Renal cortical epithelial cell (primary cell): Measurements from ENCODE around the gene TNFAIP8. TPM values are rescaled to one million over a fixed set of nuclear protein-coding genes. Genes with fewer than 3 reads are reported as not detected.

ENCODE experiments used
- DNase-seq: peaks from one replicate; pipeline ENCODE4 v3.0.0-alpha.2; 2011; ENCODE audit warnings: low read depth
- total RNA-seq: library from RNA; depleted of rRNA; stranded (reverse); fragments of >200 nt; gene quantifications from 2 replicates; pipeline ENCODE4 v1.2.3, GENCODE V29; 2014

TNFAIP8 gene
- 57.9 and 75.7 TPM in 2 replicates for total RNA-seq

GRCh38 chr5:119355685-119356611 lies at the start of gene TNFAIP8:
Gene TNFAIP8, plus strand, starts transcription at chr5:119356019. Its CDS starts 72 bp downstream, at chr5:119356091.
- DNase-seq: peak; percentile 47

DNA sequence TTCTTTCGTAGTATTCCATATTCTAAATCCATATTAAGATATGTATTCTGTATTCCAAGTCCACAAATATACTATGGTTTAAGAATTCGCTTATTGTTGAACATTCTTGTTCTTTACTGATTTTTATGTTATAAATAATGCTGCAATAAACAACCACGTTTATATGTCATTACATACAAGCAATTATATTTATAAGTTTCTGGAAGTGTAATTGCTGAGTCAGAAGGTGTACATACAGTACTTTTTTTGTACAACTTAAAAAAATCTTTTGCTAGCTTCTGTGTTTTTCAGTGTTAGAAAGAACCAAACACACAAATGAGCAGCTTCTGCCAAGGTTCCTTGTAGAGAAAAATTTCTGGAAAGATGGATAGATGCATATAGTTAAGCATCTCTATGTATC lies 48.6 kb upstream of the TNFAIP8 start:
- DNase-seq: no peak

DNA sequence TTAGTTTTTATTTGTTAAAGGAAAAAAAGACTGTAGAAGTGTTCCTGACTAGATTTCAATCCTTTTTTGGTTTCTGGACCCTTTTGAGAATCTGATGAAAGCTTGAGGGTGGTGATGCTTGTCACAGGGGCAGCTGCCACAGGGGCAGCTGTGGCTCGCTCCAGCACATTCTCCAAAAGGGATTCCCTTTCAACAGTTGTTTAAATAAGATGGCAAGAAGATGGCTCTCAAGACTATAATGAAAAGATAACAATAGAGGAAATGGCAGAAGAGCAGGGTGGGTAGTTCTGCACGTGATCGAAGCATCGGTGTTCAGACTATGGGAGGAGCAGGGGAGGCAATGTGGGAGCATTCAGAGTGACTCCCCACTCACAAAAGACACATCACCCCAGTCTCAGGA lies 46.5 kb upstream of the TNFAIP8 start:
- DNase-seq: no peak

GRCh38 chr5:119311688-119312087 lies 44.1 kb upstream of the TNFAIP8 start:
- no peak for DNase-seq

DNA sequence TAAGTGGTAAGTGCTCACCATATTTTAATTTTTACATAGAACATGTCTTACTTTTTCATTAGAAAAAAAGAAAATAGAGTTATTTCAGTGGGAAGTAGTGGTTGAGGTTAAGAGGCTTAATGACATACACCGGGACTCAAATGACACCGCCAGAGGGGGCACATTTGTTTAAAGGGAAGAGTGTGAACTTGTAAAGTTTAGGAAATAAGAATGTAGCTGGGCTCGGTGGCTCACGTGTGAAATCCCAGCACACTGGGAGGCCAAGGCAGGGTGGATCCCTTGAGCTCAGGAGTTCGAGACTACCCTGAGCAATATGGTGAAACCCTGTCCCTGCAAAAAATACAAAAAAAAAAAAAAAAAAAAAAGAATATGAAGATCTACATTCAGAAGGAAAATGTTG lies 43.4 kb upstream of the TNFAIP8 start:
- DNase-seq: no peak

- no peak for DNase-seq
These were observed 42.6 kb upstream of the TNFAIP8 start for GRCh38 chr5:119313197-119313596.

GRCh38 chr5:119313658-119314605 lies 41.9 kb upstream of the TNFAIP8 start:
- no peak for DNase-seq

DNA sequence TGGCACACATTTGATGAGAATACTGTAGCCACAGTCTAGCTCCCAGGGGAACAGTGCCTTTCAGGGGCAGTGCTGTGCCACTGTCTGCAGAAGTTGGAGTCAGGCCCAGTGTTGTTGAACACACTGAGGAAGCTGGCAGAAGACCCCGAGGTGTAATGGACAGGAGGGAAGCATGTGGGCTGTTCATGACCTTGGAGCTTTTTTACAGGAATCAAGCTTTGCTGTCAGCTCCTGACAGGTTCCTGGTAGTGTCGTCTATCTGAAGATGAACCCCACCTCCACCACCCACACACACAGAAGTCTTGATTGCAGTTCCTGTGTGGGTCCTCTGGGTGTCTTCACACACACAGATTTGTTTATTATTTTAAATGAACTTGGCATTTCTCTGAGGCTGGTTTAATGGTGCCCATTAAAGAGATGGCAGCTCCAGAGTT lies 40.3 kb upstream of the TNFAIP8 start:
- peak; percentile 70 for DNase-seq

DNA sequence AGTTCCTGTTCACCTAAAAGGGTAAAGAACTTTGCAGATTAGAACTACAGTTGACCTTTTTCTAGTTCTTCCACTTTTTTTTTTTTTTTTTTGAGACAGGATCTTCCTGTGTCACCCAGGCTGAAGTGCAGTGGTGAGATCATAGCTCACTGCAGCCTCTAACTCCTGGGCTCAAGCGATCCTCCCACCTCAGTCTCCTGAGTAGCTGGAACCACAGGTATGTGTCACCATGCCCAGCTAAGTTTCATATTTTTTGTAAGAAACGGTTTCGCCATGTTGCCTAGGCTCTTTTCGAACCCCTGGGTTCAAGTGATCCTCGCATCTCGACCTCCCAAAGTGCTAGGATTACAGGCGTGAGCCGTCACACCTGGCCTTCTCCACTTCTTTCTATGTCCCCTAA lies 39.7 kb upstream of the TNFAIP8 start:
- DNase-seq: no peak

GRCh38 chr5:119316906-119317305 lies 38.9 kb upstream of the TNFAIP8 start:
- no peak for DNase-seq

GRCh38 chr5:119318256-119318894 lies 37.4 kb upstream of the TNFAIP8 start:
- DNase-seq: no peak

DNA sequence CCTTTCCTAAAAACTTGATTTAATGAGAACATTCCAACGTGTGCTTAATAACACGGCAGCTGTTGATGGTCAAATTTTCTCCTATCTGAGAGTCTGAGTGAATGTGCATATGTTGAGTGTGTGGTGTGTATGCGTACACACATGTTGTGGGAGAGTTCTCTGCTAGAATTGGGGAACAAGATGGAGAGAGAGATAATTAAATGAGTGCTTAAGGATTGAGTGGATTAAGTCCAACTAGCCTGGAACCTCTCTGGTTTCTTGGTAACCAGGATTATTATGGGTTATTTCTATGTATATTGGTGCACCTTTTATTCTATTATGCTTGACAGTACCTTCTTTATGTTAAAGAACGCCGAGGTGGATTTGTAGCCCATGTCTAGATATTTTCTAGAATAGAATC lies 36.4 kb upstream of the TNFAIP8 start:
- no peak for DNase-seq

- DNase-seq: no peak
These were observed 35.9 kb upstream of the TNFAIP8 start for GRCh38 chr5:119319890-119320289.

DNA sequence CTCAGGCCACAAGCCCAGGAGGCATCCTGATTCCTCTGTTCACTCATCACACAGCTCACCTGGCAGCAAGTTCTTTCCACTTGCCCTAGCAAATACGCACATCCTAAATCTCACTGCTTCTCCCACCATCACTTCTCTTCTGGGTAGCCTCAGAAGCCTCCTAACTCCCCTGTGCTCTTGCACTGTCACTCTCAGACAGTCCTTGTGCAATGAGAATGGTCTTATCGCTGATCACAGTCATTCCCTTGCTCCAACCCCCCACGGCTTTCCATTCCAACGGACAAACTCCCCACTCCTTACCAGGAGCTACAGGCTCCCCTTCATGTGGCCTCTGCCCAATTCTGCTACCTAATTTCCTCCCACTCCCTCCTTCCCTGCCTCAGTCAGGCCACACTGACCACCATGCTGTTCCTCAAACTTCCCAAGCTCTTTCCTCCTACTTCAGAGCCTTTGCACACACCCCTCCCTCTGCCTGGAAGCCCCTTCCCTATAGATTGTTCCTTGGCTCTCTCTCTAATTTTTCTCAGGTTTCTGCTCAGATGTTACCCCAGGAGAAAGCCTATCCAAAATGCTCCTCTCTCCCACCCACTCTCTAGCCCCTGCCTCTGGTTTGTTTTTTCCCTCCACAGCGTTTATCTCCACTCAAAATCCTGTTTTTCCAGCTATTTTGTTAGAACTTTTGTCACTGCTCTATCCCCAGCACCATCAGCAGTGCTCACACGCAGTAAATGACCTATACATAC lies 34.1 kb upstream of the TNFAIP8 start:
- no peak for DNase-seq

DNA sequence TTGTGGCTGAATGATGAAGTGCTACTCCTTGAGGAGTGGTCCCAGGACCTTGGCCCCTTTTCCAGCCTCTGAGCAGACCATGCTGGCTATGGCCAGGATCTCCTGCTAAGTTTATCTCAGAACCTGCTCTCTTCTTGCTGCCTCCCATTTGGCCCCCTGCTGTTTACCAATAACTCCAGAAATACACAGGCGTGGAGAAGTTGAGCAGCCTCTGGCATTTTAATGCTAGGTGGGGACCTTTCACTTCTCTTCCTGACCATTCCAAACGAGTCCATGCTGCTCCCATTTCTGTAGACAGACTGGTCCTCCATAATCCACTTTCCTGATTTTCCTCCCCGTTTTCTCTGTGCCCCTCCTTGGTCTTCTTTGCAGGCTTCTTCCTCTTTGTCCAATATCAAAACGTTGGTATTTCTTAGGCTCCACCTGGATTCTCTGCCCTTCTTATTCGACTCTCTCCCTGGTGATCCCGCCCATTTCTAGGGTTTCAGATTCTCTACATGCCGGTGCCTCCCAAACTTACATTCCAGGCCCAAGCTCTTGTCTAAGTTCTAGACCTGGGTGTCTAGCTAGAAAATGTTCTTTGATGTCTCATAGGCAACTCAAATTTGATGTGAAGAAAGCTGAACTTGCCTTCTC lies 33.4 kb upstream of the TNFAIP8 start:
- DNase-seq: no peak

DNA sequence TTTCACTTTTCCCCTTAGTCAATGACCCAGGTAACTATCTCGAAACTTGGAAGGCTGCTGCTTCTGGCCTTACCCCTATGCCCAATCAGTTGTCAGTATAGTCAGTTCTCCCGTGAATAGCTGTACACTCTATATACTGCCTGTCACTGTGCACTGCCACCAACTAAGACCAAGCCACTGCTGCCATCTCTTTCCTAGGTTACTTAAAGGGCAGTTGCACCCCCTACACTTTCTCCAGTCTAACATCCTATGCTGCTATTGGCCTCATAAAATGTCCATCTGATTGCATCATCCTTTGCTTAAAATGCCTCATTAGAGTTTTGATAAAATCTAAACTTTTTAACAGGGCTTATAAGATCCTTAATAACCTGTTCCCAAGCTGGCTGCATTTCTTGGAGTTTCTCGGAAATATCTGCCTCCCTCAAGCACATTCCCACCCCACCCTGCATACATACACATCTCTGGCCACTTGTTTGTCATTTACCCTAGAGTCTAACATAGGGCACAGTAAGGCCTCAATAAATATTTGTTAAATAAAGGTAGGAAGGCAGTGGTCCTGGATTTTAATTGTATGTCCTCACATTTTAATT lies 32.8 kb upstream of the TNFAIP8 start:
- no peak for DNase-seq

- DNase-seq: peak; percentile 44
These were observed 32.2 kb upstream of the TNFAIP8 start for GRCh38 chr5:119323601-119324000.

- no peak for DNase-seq
These were observed 31.0 kb upstream of the TNFAIP8 start for GRCh38 chr5:119324842-119325241.

- DNase-seq: no peak
These were observed 28.8 kb upstream of the TNFAIP8 start for GRCh38 chr5:119327018-119327417.
